ENCODE results near the gene MLPH.

Gene MLPH

GRCh38 chr2:237450583-237450982 is 36.5 kb upstream of the MLPH start:
- peaks cover 13% of the 10 kb centered on the region for H3K27me3 Mint-ChIP-seq
- no peak overlapping the region for H3K4me3 Mint-ChIP-seq
- H3K27ac Mint-ChIP-seq = no peak overlapping the region
- no peaks in the 10 kb centered on the region for H3K9me3 Mint-ChIP-seq
- peaks cover 9% of the 10 kb centered on the region for H3K4me1 Mint-ChIP-seq (ENCODE audit: low read depth)
- intact Hi-C loops (cut with micrococcal nuclease) = no loop called here
- H3K36me3 Mint-ChIP-seq (ENCODE audit: low read depth) = no peaks in the 10 kb centered on the region

- intact Hi-C loops (cut with micrococcal nuclease) = no loop called here
- Mint-ChIP-seq H3K36me3 (ENCODE audit: low read depth) (no peaks in the 10 kb centered on the region), H3K27ac (no peak overlapping the region), H3K27me3 (peaks cover 13% of the 10 kb centered on the region), H3K4me1 (ENCODE audit: low read depth) (peaks cover 9% of the 10 kb centered on the region), H3K9me3 (no peaks in the 10 kb centered on the region), H3K4me3 (no peak overlapping the region)
These were observed 35.2 kb upstream of the MLPH start for GRCh38 chr2:237451643-237452469.

GRCh38 chr2:237452861-237453260 is 34.2 kb upstream of the MLPH start:
- H3K27ac Mint-ChIP-seq = no peak overlapping the region
- peaks cover 9% of the 10 kb centered on the region for H3K4me1 Mint-ChIP-seq (ENCODE audit: low read depth)
- no peaks in the 10 kb centered on the region for H3K9me3 Mint-ChIP-seq
- no peaks in the 10 kb centered on the region for H3K36me3 Mint-ChIP-seq (ENCODE audit: low read depth)
- no peak overlapping the region for H3K4me3 Mint-ChIP-seq
- H3K27me3 Mint-ChIP-seq = peaks cover 12% of the 10 kb centered on the region
- intact Hi-C loops (cut with micrococcal nuclease) = no loop called here

- Mint-ChIP-seq H3K36me3 (ENCODE audit: low read depth) (no peaks in the 10 kb centered on the region), H3K4me3 (no peak overlapping the region), H3K9me3 (no peaks in the 10 kb centered on the region), H3K4me1 (ENCODE audit: low read depth) (peaks cover 9% of the 10 kb centered on the region), H3K27me3 (peaks cover 12% of the 10 kb centered on the region), H3K27ac (no peak overlapping the region)
- intact Hi-C loops (cut with micrococcal nuclease) = no loop called here
These were observed 33.4 kb upstream of the MLPH start for GRCh38 chr2:237453671-237454070.

- Mint-ChIP-seq H3K27ac (no peak overlapping the region), H3K36me3 (ENCODE audit: low read depth) (no peaks in the 10 kb centered on the region), H3K4me3 (no peak overlapping the region), H3K9me3 (no peaks in the 10 kb centered on the region), H3K4me1 (ENCODE audit: low read depth) (no peaks in the 10 kb centered on the region), H3K27me3 (peaks cover 4% of the 10 kb centered on the region)
- intact Hi-C loops (cut with micrococcal nuclease) = no loop called here
These were observed 31.3 kb upstream of the MLPH start for GRCh38 chr2:237455764-237456163.

- Mint-ChIP-seq H3K4me3 (no peak overlapping the region), H3K4me1 (ENCODE audit: low read depth) (no peaks in the 10 kb centered on the region), H3K27ac (no peak overlapping the region), H3K9me3 (no peaks in the 10 kb centered on the region), H3K27me3 (peaks cover 4% of the 10 kb centered on the region), H3K36me3 (ENCODE audit: low read depth) (no peaks in the 10 kb centered on the region)
- intact Hi-C loops (cut with micrococcal nuclease) = no loop called here
These were observed 30.7 kb upstream of the MLPH start for GRCh38 chr2:237456200-237456843.

- peaks cover 4% of the 10 kb centered on the region for H3K27me3 Mint-ChIP-seq
- H3K36me3 Mint-ChIP-seq (ENCODE audit: low read depth) = no peaks in the 10 kb centered on the region
- no peak overlapping the region for H3K4me3 Mint-ChIP-seq
- intact Hi-C loops (cut with micrococcal nuclease) = no loop called here
- H3K4me1 Mint-ChIP-seq (ENCODE audit: low read depth) = no peaks in the 10 kb centered on the region
- no peaks in the 10 kb centered on the region for H3K9me3 Mint-ChIP-seq
- no peak overlapping the region for H3K27ac Mint-ChIP-seq
These were observed 29.6 kb upstream of the MLPH start for GRCh38 chr2:237457388-237457941.

GRCh38 chr2:237458519-237458918 is 28.5 kb upstream of the MLPH start:
- H3K9me3 Mint-ChIP-seq = no peaks in the 10 kb centered on the region
- H3K36me3 Mint-ChIP-seq (ENCODE audit: low read depth) = no peaks in the 10 kb centered on the region
- H3K27ac Mint-ChIP-seq = no peak overlapping the region
- H3K4me1 Mint-ChIP-seq (ENCODE audit: low read depth) = no peaks in the 10 kb centered on the region
- peaks cover 4% of the 10 kb centered on the region for H3K27me3 Mint-ChIP-seq
- intact Hi-C loops (cut with micrococcal nuclease) = no loop called here
- H3K4me3 Mint-ChIP-seq = no peak overlapping the region

- Mint-ChIP-seq H3K27me3 (peaks cover 4% of the 10 kb centered on the region), H3K36me3 (ENCODE audit: low read depth) (no peaks in the 10 kb centered on the region), H3K27ac (no peak overlapping the region), H3K4me1 (ENCODE audit: low read depth) (no peaks in the 10 kb centered on the region), H3K9me3 (no peaks in the 10 kb centered on the region), H3K4me3 (no peak overlapping the region)
- intact Hi-C loops (cut with micrococcal nuclease) = no loop called here
These were observed 27.8 kb upstream of the MLPH start for GRCh38 chr2:237459226-237459625.

GRCh38 chr2:237459741-237460174 is 27.3 kb upstream of the MLPH start:
- Mint-ChIP-seq H3K27me3 (peaks cover 4% of the 10 kb centered on the region), H3K4me1 (ENCODE audit: low read depth) (no peaks in the 10 kb centered on the region), H3K27ac (no peak overlapping the region), H3K4me3 (no peak overlapping the region), H3K36me3 (ENCODE audit: low read depth) (no peaks in the 10 kb centered on the region), H3K9me3 (no peaks in the 10 kb centered on the region)
- intact Hi-C loops (cut with micrococcal nuclease) = no loop called here

- H3K36me3 Mint-ChIP-seq (ENCODE audit: low read depth) = no peaks in the 10 kb centered on the region
- no peak overlapping the region for H3K27ac Mint-ChIP-seq
- peaks cover 4% of the 10 kb centered on the region for H3K4me1 Mint-ChIP-seq (ENCODE audit: low read depth)
- H3K9me3 Mint-ChIP-seq = peaks cover 6% of the 10 kb centered on the region
- no peak overlapping the region for H3K4me3 Mint-ChIP-seq
- H3K27me3 Mint-ChIP-seq = no peaks in the 10 kb centered on the region
- intact Hi-C loops (cut with micrococcal nuclease) = no loop called here
These were observed 22.2 kb upstream of the MLPH start for GRCh38 chr2:237464757-237465391.

GRCh38 chr2:237465515-237466148 is 21.4 kb upstream of the MLPH start:
- Mint-ChIP-seq H3K27ac (no peak overlapping the region), H3K4me3 (no peak overlapping the region), H3K9me3 (peaks cover 6% of the 10 kb centered on the region), H3K4me1 (ENCODE audit: low read depth) (peaks cover 5% of the 10 kb centered on the region), H3K27me3 (peaks cover 2% of the 10 kb centered on the region), H3K36me3 (ENCODE audit: low read depth) (no peaks in the 10 kb centered on the region)
- intact Hi-C loops (cut with micrococcal nuclease) = no loop called here

GRCh38 chr2:237466211-237466610 is 20.8 kb upstream of the MLPH start:
- intact Hi-C loops (cut with micrococcal nuclease) = no loop called here
- no peak overlapping the region for H3K27ac Mint-ChIP-seq
- no peaks in the 10 kb centered on the region for H3K36me3 Mint-ChIP-seq (ENCODE audit: low read depth)
- peaks cover 5% of the 10 kb centered on the region for H3K4me1 Mint-ChIP-seq (ENCODE audit: low read depth)
- H3K4me3 Mint-ChIP-seq = no peak overlapping the region
- peaks cover 2% of the 10 kb centered on the region for H3K27me3 Mint-ChIP-seq
- peaks cover 6% of the 10 kb centered on the region for H3K9me3 Mint-ChIP-seq

Data from dendritic cell treated with granulocyte-macrophage colony-stimulating factor and Interleukin-4, amounts not matched to agents 40 ng/mL and 50 ng/mL, for 4 days (primary cell).